HG03108 (cell line): ENCODE measurements around the gene RPS28.
A peak's percentile ranks its signal among the peaks of the same experiment; 100 is the strongest.

Experiments
- ATAC-seq: cut with Tn5 transposase; IDR thresholded peaks from one replicate; pipeline ENCODE4 v1.9.1; 2021; ENCODE audit warnings: moderate library complexity; ENCODE audit not compliant: unreplicated experiment

The RPS28 gene

GRCh38 chr19:8319807-8320520 is 1.3 kb upstream of the RPS28 start:
- ATAC-seq = no peak

- ATAC-seq = peak; percentile 17
These were observed 681 bp upstream of the RPS28 start for GRCh38 chr19:8320564-8321066.

DNA sequence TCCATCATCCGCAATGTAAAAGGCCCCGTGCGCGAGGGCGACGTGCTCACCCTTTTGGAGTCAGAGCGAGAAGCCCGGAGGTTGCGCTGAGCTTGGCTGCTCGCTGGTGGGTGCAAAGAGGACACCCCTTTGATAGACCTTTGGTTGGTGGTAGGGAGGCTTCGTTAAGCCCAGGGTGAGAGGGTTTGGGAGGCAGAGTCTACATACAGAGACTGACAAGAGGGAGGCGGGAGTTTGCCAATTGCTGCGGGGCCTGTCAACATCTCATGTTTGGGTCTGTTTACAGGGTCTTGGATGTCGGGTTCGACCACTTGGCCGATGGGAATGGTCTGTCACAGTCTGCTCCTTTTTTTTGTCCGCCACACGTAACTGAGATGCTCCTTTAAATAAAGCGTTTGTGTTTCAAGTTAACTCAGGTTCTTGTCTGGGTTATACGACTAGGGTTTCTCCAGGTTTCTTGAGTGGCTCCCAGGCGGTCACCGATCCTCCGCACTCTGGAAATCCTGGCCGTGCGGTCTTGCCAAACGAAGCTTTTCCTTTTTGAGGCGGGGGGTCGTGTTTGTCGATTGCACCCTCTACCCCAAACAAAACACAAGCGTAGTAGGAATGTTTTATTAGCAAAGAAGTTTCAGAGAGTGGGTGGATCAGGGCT is 816 bp downstream of the RPS28 start:
- ATAC-seq = no peak

DNA sequence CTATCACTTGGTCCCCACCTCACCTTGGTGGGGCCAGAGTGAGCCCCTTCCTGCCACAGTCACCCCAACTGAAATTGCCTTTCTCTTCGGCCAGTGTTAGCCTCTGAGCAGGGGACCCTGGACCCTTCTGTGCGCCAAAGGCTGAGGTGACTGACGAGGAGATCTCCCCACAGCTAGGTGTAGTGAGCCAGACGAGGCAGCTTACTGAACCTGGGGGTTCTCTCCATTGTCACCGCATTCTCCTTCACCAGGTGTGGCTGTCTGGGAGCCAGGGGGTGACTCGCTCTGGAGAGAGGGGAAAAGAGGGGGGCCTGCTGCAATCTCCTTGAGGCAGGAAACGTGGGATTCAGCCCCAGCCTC is 1.3 kb downstream of the RPS28 start:
- ATAC-seq = no peak

- no peak for ATAC-seq
These were observed 2.5 kb downstream of the RPS28 start for GRCh38 chr19:8323781-8324185.

- ATAC-seq = no peak
These were observed 3.1 kb downstream of the RPS28 start for GRCh38 chr19:8324186-8325050.

- ATAC-seq = no peak
These were observed 4.2 kb downstream of the RPS28 start for GRCh38 chr19:8325454-8325853.

GRCh38 chr19:8329996-8330395 is 8.7 kb downstream of the RPS28 start:
- ATAC-seq = no peak

GRCh38 chr19:8331263-8331845 is 10.1 kb downstream of the RPS28 start:
- no peak for ATAC-seq

- no peak for ATAC-seq
These were observed 11.9 kb downstream of the RPS28 start for GRCh38 chr19:8332976-8333766.

DNA sequence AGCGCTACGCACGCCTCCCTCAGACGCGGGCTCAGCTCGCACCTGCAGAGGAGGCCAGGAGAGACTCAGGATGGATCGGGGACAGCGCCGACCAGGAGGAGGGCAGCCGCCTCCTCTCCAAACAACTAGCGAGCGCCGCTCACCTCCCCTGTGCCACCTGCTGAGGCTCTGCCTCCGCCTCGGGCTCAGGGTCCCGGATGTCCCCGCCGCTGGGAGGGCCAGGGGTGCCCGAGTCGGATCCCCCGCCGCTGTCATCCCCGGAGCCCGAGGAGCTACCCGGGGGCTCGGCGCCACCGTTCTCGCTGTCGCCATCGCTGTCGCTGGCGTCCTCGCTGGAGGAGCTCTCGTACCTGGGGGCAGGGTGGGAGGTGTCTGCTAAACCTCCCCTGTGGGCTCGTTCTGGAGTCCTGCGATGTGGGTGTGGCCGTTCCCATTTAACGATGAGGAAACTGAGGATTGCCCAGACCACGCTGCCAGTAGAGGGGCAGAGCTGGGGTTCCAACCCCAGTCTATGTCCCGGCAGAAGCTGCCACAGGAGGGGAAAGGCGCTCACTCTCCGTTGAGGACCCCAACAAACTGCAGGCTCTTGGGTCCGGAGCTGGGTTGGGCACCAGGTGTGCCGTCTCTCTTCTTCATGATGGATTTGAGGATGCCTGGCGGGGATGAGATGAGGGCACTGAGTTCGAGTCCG is 12.6 kb downstream of the RPS28 start:
- ATAC-seq = no peak

DNA sequence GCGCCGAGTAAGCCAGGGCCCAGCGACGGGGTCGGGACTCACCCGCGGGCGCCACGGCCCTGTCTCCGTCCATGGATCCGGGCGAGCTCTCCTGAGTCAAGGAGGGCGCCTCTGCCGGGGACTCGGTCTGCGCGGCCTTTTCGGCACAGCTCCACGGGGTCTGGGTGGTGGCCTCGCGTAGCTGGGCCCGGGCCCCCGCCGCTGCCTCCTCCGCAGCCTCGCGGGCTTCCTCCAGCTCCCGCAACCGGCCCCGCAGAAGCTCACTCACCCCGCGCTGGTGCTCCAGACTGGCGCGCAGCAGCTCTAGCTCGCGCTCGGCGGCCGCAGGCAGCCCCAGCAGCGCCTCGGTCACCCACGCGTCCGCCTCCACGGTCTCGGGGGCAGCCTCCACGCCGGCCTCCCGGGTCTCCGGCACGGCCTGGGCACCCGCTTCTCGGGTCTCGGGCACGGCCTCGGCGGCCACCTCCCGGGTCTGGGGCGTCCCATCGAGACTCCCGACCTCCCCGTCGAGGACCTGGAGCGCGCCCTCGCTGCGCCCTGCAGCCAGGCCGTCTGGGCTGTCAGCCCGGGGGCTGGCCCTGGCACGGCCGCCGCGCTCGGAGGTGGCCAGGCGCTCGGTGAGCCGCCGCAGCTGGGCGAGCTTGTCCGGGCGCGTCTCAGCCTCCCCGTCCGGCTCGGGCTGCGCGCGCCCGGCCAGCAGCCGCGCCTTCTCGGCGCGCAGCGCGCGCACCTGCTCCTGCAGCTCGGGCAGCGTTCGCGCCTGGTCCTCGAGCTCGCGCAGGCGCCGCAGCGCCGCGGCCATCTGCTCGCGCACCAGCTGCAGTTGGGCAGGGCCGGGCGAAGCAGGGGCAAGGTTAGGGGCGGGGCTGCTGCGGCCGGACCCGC is 13.4 kb downstream of the RPS28 start:
- ATAC-seq = peak; percentile 60

- peak; percentile 44 for ATAC-seq
These were observed 14.2 kb downstream of the RPS28 start for GRCh38 chr19:8335343-8336071.

DNA sequence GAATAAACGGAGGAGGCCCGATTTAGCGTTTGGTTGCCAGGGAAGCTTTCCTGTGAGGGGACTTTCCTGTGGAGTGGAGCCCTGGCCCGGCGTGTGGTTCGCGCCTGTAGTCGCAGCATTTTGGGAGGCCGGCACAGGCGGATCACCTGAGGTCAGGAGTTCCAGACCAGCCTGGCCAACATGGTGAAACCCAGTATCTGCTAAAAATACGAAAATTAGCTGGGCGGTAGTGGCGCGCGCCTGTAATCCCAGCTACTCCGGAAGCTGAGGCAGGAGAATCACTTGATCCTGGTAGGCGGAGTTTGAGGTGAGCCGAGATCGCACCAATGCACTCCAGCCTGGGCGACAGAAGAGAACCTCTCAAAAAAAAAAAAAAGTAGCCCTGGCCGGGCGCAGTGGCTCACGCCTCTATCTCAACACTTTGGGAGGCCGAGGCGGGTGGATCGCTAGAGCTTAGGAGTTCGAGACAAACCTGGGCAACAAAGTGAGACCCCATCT is 14.8 kb downstream of the RPS28 start:
- no peak for ATAC-seq

DNA sequence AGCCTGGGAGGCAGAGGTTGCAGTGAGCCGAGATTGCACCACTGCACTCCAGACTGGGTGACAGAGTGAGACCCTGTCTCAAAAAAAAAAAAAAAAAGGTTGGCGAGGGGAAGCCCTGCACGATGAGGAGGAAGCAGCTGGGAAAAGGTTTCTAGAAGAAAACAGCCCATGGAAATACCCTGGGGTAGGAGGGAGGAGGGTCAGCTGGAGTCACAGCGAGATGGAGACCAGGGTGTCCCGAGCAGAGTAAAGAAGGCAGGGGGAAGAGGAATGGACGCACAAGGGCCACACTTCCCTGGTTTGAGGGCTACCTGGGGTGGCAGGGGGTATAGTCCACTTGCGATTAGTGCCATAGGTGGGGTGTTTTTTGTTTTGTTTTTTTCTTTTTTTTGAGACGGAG is 15.4 kb downstream of the RPS28 start:
- ATAC-seq = no peak

DNA sequence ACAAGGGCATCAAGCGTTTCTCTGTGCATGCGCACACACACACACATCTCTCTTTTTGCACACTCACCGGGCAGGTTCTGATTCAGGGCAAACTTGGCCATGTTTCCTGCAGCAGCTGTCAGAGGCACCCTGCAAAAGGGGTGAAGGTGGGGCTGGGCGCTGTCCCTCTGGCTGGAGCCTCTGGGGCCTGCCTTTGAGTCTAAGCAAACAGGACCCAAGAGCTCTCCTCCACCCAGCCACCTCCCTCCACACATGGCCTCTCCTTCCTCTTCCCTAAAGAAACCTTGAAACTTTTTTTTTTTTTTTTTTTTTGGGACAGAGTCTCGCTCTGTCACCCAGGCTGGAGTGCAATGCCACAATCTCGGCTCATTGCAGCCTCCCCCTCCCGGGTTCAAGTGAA is 16.4 kb downstream of the RPS28 start:
- ATAC-seq = no peak

DNA sequence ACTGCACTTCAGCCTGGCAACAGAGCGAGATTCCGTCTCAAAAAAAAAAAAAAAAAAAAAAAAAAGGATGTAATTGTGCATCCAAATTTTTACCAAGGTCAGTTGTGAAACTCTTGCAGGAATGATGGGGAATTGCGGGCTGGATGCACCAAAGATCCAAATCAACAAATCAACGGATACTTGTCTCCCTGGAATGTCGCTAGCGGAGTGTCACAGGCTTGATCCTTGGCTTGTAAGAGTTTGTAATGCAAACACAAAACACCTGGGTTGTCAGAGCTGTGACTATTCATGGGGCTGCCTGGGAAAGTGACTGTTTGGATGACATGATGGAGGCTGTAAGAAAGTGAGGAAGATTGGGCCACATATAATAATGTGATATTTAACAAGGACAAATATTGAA is 17.5 kb downstream of the RPS28 start:
- ATAC-seq = no peak
